OCI-LY3 (cell line): ENCODE data around the gene CARTPT.

ENCODE experiments used
- CTCF ChIP-seq: fragments of 200-600, 300-600 bp; sonication (generic); IDR thresholded peaks from 2 replicates; pipeline ENCODE4 v1.5.1; 2014; ENCODE audit warnings: antibody characterized with exemption, low read length, low read depth
- EZH2phosphoT487 ChIP-seq: fragments of 200-600 bp; shearing (Covaris generic); IDR thresholded peaks from 2 replicates; pipeline ENCODE4 v1.6.1; 2018; ENCODE audit warnings: antibody characterized with exemption, mixed run types, low read depth

- TF ChIP-seq CTCF, result no peak
- no peak for TF ChIP-seq EZH2phosphoT487
Observed at GRCh38 chr5:71705421-71705820, 13.7 kb upstream of the CARTPT start.
